ENCODE data around the gene SEC63.
"Not testable (repeated sequence)": the region's sequence is repeated elsewhere in the genome, so short reads cannot be mapped to it uniquely, and the experiment has no call there.

The SEC63 gene

DNA sequence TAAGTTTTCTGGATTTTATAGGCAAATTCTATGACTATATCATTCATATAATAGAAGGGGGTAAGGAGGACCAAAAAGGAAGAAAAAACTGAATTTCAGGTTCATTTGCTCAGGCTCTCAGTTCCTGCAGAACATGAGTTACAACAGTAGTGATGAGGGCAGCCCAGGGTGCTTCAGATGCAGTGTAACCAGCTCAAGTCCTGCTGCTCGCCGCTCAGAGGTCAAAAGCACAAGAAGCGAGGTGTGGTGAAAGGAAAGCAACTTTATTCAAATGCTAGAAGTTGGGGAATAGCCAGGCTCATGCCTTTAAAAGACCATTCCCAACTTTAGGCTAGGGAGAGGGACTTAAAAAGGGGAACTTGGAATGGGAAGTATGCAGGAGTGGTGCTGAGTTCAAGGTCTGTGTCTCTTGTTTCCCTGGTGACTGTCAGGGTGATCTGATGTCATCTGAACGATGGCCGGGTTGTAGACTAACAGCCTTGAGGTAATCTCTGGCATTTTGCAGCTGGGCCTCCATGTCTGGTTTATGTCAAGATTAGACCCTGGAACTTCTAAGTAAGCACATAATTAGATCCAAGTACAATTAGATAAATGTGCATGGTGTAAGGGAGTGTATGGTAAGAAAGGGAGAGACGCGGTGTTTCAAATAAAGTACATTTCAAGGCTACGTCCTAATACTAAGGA, 14.5 kb upstream of the SEC63 start:
- no peak for DNase-seq (ENCODE audit: low read depth in 1 of 2, low spot score in 1 of 2)

DNA sequence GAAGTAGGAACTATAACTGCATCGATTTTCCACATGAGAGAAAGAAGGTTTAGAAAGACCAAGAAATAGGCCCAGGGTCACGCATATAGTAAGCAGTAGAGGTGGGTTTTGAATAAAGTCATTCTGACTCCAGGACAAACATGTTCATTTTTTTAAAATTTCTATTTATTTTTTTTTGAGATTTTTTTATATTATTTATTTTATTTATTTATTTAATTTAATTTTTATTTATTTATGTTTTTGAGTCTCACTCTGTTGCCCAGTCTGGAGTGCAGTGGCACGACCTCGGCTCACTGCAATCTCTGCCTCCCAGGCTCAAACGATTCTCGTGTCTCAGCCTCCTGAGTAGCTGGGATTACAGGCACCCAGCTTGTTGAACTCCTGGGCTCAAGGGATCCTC, 13.2 kb upstream of the SEC63 start:
- DNase-seq (ENCODE audit: low read depth in 1 of 2, low spot score in 1 of 2), result no peak

DNA sequence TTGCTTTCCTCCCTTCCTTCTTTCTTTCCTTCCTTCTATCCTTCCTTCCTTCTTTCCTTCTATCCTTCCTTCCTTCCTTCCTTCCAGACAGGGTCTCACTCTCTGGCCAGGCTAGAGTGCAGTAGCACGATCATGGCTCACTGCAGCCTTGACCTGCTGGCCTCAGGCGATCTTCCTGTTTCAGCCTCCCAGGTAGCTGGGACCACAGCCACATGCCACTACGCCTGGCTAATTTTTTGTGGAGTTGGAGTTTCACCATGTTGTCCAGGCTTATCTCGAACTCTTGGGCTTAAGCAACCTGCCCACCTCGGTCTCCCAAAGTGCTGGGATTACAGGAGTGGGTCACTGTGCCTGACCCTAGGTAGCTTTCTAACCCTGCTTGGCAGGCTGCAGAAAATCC, 12.2 kb upstream of the SEC63 start:
- DNase-seq (ENCODE audit: low read depth in 1 of 2, low spot score in 1 of 2), result no peak

DNA sequence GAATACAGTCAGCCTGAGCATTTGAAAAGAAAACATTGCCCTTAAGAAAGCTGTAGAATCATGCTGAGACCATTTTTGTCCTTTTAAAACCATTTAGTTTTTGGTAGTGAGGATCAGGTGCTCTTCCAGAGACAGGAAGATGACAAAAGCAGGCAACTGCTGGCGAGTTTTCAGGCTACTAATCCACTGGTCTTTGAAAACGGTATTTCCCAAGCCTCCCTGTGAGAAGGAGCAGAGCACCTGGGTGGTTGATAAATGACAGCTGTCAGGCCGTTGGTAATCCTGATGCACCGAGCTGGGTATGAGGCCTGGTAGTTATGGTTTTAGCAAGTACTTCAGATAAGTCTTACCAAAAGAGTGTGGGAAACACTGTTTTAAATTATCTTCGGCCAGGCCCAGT, 10.1 kb upstream of the SEC63 start:
- no peak for DNase-seq (ENCODE audit: low read depth in 1 of 2, low spot score in 1 of 2)

DNA sequence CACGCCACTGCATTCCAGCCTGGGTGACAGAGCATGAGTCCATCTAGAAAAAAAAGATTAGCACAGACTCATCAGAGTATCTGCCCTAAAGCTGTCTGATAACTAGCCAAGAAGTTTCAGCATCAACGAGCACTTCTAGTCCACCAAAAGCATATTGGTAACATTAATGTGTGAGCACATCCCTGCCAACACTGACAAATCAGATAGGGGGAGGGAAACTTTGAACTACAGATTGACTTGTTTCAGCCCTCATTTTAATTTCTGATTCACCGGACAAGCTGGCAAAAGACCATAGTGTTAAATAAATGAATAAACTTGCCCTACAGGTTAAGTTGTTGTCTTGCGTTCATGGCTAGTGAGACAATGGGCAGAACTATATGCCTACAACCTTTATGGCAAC, 7.7 kb upstream of the SEC63 start:
- DNase-seq (ENCODE audit: low read depth in 1 of 2, low spot score in 1 of 2), result no peak

DNA sequence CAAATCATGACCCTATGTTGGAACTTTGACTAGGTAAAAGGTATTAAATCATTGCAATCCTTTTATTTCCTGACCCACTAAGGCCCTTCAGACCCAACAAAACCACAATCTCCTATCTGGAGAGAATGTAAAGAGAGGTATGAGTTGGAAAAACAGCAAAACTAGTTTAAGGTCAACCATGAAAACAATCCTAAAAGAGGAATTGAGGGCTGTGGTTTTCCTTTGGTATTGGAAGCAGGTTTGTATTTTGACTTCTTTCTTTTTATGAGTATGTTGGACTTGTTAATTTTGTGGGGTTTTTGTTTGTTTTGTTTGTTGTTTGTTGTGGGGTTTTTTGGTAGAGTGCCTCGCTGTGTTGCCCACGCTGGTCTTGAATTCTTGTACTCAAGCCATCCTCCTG, 4.7 kb upstream of the SEC63 start:
- DNase-seq (ENCODE audit: low read depth in 1 of 2, low spot score in 1 of 2), result no peak

DNA sequence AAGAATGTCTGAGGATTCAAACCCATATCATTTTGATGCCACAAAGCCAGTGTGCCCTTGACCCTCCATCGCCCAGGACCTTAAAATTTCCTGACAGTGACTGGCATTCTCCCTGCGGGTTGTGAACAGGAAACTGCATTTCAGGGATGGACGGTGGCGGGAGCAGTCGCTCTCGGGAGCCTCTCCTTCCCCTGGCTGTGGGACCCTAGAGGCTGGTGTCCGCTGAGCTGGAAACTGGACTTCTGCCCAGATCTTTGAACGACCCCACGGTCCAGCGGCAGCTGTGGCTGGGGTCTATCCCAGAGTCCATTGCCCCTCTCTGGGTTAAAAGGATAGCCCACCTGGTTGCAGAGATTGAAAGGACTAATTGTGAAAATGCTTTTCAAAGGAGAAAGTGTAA, 1.4 kb upstream of the SEC63 start:
- DNase-seq (ENCODE audit: low read depth in 1 of 2, low spot score in 1 of 2), result no peak

DNA sequence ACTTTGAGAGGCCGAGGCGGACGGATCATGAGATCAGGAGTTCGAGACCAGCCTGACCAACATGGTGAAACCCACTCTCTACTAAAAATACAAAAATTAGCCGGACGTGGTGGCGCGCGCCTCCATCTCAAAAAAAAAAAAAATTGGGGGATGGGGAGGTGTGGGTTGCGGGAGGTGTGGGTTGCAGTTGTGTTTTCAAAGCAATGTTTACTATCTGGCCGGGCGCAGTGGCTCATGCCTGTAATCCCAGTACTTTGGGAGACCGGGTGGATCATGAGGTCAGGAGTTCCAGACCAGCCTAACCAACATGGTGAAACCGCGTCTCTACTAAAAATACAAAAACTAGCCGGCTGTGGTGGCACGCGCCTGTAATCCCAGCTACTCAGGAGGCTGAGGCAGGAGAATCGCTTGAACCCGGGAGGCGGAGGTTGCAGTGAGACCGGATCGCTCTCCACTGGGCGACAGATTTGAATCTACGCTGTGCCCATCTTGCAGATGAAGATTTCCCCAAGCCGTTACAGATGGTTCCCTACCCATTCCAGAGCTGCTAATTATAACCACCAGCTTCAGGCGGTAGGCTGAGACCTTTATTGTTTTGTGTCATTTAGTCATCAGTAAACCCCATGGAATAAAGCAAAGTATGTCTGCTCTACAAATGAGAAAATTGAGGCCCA, 818 bp upstream of the SEC63 start:
- DNase-seq (ENCODE audit: low read depth in 1 of 2, low spot score in 1 of 2), result not testable (repeated sequence)

DNA sequence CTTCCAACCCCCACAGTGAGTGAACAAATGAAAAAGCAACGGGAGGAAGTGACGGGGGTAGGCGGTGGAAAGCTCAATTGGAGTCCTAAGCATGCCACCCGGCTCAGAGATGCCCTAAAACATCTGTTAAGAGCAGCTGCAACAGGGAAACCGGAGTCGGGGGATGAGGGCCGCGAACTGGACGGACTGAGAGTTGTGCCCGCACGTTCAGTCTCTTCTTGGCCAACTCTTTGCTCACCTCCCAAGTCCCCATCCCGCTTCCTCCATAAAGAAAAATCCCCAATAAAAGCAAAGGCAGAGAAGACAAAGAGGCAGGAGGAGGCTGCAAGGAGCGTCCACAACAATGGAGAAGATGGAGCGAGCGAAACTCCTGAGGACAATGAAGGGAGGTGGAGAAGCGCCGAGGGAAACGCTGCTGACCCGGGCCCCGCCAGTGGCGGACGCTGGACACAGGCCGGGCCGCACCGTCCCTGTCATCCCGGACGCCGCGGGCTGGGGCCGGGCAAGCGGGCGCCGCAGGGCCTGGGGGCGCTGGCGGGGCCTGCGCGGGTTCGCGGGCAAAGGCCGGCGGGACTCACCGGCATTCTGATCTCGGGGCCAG, 600 bp downstream of the SEC63 start:
- DNase-seq (ENCODE audit: low read depth in 1 of 2, low spot score in 1 of 2), result peak; percentile 38 to 57

DNA sequence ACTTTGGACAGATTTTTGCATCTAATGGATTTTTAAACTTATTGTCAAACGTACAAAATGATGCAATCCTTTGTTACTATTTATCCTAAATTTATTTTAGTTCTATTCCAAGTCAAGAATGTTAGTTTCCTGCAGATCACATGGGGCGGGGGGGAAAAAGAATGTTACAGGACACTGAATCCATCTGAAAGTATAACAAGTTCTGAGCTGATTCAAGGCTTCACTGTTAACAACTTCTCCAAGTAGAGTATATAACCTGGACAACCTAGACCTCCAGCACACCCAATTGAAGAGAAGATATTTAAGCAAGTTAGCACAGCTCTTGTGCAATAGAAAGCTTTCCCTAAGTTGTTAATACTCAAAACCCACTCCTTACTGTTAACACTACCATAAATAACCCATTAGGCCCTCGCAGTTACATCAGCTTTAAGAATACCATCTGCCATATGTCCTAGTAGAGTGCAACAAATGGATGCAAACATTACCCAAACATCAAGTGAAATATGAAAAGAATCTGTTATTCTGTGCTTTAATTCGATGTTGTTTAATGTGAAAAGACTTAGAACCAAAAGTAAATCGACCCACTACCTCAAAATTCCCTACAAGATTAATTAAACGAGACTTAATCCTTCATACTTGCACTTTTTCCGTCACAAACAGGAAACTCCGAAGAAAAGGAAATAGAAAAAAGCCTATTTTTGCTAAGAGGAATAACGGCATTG, 1.3 kb downstream of the SEC63 start:
- DNase-seq (ENCODE audit: low read depth in 1 of 2, low spot score in 1 of 2), result no peak

DNA sequence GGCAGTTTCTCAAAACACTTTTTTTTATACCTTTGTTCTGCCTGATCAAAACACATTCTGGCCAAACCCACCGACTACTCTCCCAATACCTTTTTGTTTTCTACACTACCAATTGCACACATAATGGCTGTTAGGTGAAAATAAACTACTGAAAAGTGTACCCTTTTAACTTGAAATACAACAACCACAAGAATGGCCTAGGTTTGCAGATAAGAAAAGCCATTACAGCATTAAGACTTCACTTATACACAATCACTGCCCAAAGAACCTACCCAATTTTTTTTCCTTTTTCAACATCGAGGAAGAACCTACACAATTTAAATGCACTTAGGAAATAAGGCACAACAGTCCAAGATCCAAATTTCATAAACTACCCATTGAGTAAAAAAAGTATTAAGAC, 1.8 kb downstream of the SEC63 start:
- no peak for DNase-seq (ENCODE audit: low read depth in 1 of 2, low spot score in 1 of 2)

DNA sequence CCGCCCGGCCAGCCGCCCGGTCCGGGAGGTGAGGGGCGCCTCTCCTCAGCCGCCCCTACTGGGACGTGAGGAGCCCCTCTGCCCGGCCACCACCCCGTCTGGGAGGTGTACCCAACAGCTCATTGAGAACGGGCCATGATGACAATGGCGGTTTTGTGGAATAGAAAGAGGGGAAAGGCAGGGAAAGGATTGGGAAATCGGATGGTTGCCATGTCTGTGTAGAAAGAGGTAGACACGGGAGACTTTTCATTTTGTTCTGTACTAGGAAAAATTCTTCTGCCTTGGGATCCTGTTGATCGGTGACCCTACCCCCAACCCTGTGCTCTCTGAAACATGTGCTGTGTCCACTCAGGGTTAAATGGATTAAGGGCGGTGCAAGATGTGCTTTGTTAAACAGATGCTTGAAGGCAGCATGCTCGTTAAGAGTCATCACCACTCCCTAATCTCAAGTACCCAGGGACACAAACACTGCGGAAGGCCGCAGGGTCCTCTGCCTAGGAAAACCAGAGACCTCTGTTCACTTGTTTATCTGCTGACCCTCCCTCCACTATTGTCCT, 4.1 kb downstream of the SEC63 start:
- not testable (repeated sequence) for DNase-seq (ENCODE audit: low read depth in 1 of 2, low spot score in 1 of 2)

DNA sequence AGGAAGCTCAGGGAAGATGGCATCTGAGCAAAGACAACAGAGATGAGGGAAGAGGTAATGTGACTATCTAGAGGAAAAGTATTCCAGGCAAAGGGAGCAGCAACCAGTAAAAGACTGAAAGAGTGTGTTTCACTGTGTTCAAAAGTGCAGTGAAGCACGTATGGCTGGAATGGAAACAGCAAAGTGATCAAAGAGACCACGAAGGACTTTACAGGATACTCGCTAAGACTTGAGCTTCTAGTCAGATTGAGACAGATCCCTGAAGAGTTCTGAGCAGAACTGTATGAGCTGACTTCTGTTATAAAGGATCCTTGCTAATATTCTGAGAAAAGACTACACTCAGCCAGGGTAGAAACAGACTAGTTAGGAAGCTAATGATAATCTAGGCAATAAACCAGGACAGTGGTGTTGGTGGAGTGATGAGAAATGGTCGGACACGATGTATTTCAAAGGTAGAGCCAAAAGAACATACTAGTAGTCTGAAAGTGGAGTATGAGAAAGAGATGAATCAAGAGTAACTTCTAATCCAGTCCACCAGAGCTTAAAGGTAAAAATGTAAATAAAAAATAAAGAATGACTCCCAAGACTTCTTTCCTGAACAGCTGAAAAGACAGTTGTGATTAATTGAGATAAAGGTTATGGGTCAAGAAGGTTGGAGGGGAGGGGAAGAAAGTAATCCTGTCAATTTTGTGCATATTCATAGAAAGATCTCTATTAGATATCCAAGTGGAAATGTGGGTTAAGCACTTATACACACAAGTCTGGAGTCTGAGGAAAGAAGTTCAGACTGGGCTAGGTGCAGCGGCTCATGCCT, 14.2 kb downstream of the SEC63 start:
- no peak for DNase-seq (ENCODE audit: low read depth in 1 of 2, low spot score in 1 of 2)

DNA sequence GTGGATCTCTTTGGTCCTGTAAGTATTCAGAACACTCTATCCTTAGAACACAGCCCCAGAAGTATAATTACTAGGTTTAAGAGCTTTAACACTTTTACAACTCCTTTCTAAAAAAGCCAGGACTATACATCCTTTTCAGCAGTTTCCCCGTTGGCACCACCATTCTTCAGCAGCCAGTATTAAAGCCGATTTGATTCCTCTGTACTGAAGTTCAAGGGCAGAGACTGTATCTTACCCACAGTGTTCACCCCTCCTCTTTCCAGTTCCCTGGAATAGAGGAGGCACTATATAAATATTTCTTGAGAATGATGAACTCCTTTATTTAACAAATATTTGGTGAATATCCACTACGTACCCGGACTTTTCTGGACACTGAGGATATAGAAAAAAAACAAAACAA, 15.9 kb downstream of the SEC63 start:
- DNase-seq (ENCODE audit: low read depth in 1 of 2, low spot score in 1 of 2), result no peak

DNA sequence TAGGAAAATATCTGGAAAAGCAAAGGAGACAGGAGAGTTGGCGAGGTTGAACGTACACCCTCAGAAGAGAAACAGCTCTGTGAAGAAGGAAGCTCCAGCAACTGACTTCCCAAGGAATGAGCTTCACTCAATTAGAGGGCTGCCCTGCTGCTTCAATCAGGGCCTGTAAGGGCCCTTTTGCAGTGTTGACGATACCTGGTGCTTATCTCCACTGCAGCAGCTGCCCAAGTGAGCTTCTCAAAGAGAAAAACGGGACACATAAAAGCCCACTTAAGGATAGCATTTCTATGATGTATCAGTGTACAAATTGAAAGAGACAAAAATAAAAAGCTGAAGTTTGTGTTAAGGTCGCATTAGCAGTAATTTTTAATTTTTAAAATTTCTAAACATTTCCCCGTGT, 16.4 kb downstream of the SEC63 start:
- no peak for DNase-seq (ENCODE audit: low read depth in 1 of 2, low spot score in 1 of 2)

DNA sequence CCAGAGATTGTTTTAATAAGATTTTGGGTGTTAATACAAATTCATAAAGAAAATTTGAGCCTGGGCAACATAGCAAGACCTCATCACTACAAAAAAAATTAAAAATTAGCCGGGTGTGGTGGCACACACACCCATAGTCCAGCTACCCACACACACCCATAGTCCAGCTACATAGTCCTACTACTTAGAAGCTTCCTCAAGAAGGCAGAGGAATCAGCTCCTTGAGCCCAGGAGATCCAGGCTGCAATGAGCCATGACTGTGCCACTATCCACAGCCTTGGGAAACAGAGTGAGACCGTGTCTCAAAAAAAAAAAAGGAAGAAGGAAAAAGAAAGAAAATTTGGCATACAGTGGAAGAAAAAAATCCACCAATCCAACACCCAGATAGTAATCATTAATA, 16.8 kb downstream of the SEC63 start:
- DNase-seq (ENCODE audit: low read depth in 1 of 2, low spot score in 1 of 2), result no peak

DNA sequence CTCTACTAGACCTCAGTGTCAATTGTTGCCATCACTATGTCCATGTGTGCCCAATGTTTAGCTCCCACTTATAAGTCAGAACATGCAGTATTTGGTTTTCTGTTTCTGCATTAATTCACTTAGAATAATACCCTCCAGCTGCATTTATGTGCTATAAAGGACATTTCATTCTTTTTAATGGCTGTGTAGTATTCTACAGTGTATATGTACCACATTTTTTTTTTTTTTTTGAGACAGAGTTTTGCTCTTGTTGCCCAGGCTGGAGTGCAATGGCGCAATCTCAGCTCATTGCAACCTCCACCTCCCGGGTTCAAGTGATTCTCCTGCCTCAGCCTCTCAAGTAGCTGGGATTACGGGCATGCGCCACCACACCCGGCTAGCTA, 21.1 kb downstream of the SEC63 start:
- DNase-seq (ENCODE audit: low read depth in 1 of 2, low spot score in 1 of 2), result not testable (repeated sequence)

DNA sequence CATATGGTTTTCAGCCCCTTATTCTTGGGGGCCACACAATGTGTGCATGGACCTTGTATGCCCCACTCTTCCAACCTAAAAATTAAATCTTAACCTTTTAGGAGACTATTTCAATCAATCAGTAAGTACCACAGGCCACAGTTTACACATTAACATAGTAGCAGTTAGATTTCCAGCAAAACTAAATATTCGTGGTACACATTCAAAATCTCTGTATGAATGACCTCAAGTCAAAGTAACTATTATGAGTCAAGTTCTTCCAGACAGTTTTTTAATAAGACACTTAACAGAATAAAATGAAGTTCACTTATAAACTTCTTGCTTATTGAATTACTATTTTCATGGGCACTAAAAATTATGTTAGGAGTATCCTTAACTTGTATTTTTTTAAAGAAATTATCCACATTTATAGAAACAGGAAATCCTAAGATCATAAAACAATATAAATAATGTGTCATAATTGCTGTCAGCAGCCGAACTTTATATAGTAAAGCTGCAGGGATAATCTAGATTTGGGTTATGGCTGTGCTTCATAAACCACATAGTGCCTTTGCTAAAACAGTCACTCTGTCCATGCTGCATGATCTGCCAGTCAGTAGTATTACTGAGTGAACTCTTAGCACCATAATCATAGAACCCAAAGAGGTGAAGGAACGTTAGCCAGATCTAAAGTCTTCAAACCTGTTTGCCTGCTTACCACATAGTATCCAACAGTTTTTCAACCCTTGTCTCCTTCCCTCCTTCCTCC, 21.7 kb downstream of the SEC63 start:
- DNase-seq (ENCODE audit: low read depth in 1 of 2, low spot score in 1 of 2), result no peak

DNA sequence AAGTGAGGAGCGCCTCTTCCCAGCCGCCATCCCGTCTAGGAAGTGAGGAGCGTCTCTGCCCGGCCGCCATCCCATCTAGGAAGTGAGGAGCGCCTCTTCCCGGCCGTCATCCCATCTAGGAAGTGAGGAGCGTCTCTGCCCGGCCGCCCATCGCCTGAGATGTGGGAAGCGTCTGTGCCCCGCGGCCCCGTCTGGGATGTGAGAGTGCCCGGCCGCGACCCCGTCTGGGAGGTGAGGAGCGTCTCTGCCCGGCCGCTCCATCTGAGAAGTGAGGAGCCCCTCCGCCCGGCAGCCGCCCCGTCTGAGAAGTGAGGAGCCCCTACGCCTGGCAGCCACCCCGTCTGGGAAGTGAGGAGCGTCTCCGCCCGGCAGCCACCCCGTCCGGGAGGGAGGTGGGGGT, 23.8 kb downstream of the SEC63 start:
- DNase-seq (ENCODE audit: low read depth in 1 of 2, low spot score in 1 of 2), result not testable (repeated sequence)

DNA sequence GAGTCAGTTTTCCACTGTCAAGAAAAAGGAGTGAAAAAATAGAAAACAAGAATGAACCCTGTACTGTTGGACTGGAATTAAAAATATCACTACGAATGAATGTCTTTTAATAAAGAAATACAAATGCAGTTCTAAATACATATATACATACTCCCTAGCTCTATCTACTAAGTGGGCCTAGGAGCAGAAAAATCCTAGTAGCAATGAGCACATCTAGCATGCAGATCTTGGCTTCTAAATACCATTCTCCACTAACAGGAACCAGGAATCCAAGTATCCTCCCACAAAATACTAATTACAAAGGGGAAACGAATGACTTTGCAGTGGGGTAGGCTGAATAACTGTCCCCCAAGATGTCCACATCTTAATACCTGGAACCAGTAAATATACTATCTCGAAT, 25.4 kb downstream of the SEC63 start:
- DNase-seq (ENCODE audit: low read depth in 1 of 2, low spot score in 1 of 2), result no peak

Data from activated CD4-positive, alpha-beta T cell treated with anti-CD3 and anti-CD28 coated beads, Interleukin-2, amount 50 U/mL, for 24 hours (primary cell).